PC-3 (cell line): ENCODE results near the gene RBPJ. TPM values are rescaled to one million over a fixed set of nuclear protein-coding genes. Genes with fewer than 3 reads are reported as not detected.

Experiments
- ATAC-seq: fragments of 200-7000 bp; cut with Tn5 transposase; 2 replicates; pipeline ENCODE4 v1.9.1; 2020; ENCODE audit warnings: mild to moderate bottlenecking, moderate library complexity
- BruUV-seq: library from RNA; stranded (reverse); fragments of 400-500 nt; replicated peaks from 2 replicates; lab custom pipeline; 2021; lab: Mats Ljungman, UMichigan
- CTCF ChIA-PET: fragments of 300-600 bp; sonication (Branson Sonifier 250); formaldehyde crosslinking; loops from one replicate; lab custom pipeline; 2022; ENCODE audit warnings: antibody characterized with exemption; lab: Charles Lee
- POLR2A ChIA-PET: fragments of 300-600 bp; sonication (Branson Sonifier 250); formaldehyde crosslinking; loops from one replicate; lab custom pipeline; 2022; ENCODE audit warnings: antibody characterized with exemption; ENCODE audit not compliant: unreplicated experiment; lab: Charles Lee
- DNase-seq: peaks from one replicate; pipeline ENCODE4 v3.0.0-alpha.2; 2015
- H2AFZ ChIP-seq: fragments of 300-600 bp; sonication (generic); 2 replicates; pipeline ENCODE4 v1.6.0; 2016; ENCODE audit warnings: antibody characterized with exemption, low read length
- H3F3A ChIP-seq: fragments of 300-600 bp; sonication (generic); one replicate; pipeline ENCODE4 v1.6.0; 2017; ENCODE audit warnings: antibody characterized with exemption, low read length, control low read depth, mild to moderate bottlenecking; ENCODE audit not compliant: unreplicated experiment
- H3K27ac ChIP-seq: fragments of 300-600 bp; sonication (generic); 2 replicates; pipeline ENCODE4 v1.5.1; 2016; ENCODE audit warnings: mild to moderate bottlenecking, low read length
- H3K27me3 ChIP-seq: fragments of 300-600 bp; sonication (generic); 2 replicates; pipeline ENCODE4 v1.6.1; 2016; ENCODE audit warnings: low read length, mixed read lengths
- H3K36me3 ChIP-seq: fragments of 300-600 bp; sonication (generic); 2 replicates; pipeline ENCODE4 v1.6.1; 2016; ENCODE audit warnings: low read depth, mixed run types, low read length, mixed read lengths
- H3K4me1 ChIP-seq: fragments of 300-600 bp; sonication (generic); 2 replicates; pipeline ENCODE4 v1.5.1; 2016; ENCODE audit warnings: low read length; ENCODE audit not compliant: insufficient read depth
- H3K4me2 ChIP-seq: fragments of 300-600 bp; sonication (generic); 2 replicates; pipeline ENCODE4 v1.6.0; 2016; ENCODE audit warnings: low read length
- H3K4me3 ChIP-seq: fragments of 300-600 bp; sonication (generic); 2 replicates; pipeline ENCODE4 v1.5.1; 2016; ENCODE audit warnings: mild to moderate bottlenecking, low read length, mixed read lengths
- H3K79me2 ChIP-seq: fragments of 300-600 bp; sonication (generic); 2 replicates; pipeline ENCODE4 v1.6.1; 2017; ENCODE audit warnings: low read length, mixed read lengths
- H3K9ac ChIP-seq: fragments of 300-600 bp; sonication (generic); 2 replicates; pipeline ENCODE4 v1.6.0; 2016; ENCODE audit warnings: mild to moderate bottlenecking, low read length
- H3K9me2 ChIP-seq: fragments of 300-600 bp; sonication (generic); replicated peaks from 2 replicates; pipeline ENCODE4 v1.6.1; 2016; ENCODE audit warnings: mixed run types, low read length, mixed read lengths
- H3K9me3 ChIP-seq: fragments of 300-600 bp; sonication (generic); 2 replicates; pipeline ENCODE4 v1.6.1; 2016; ENCODE audit warnings: low read length, mixed read lengths
- H4K20me1 ChIP-seq: fragments of 300-600 bp; sonication (generic); 2 replicates; pipeline ENCODE4 v1.6.1; 2016; ENCODE audit warnings: low read length, mixed read lengths
- EZH2 ChIP-seq: fragments of 300-600 bp; sonication (generic); IDR thresholded peaks from one replicate; pipeline ENCODE4 v1.6.1; 2017; ENCODE audit warnings: antibody characterized with exemption, mild to moderate bottlenecking, low read length; ENCODE audit not compliant: unreplicated experiment
- EZH2phosphoT487 ChIP-seq: fragments of 300-600 bp; sonication (generic); IDR thresholded peaks from 2 replicates; pipeline ENCODE4 v1.6.1; 2018; ENCODE audit warnings: mild to moderate bottlenecking, antibody characterized with exemption, low read length, borderline replicate concordance
- intact Hi-C: fragments of 100-400 bp; cut with micrococcal nuclease; formaldehyde crosslinking; loops from 2 replicates; pipeline ENCODE4 v1.9.0; 2023
- total RNA-seq: library from RNA; depleted of rRNA; stranded (reverse); fragments of >200 nt; gene quantifications from 2 replicates; pipeline ENCODE4 v1.2.3, GENCODE V29; 2014
- TF ChIP-seq, protein P1 (sequence below): fragments of 300-600 bp; sonication (generic); conservative IDR thresholded peaks from 2 replicates; pipeline ENCODE4 v1.5.1; 2017; ENCODE audit warnings: antibody characterized with exemption, low read depth, mild to moderate bottlenecking, low read length

Gene RBPJ
- total RNA-seq, 1 experiment from 2014 or later: 39.1 TPM

- Histone ChIP-seq H3F3A (no peaks in the 10 kb centered on the region), H3K9me2 (no peaks in the 10 kb centered on the region), H3K9ac (no peak overlapping the region), H3K4me2 (no peak overlapping the region), H3K4me1 (no peaks in the 10 kb centered on the region), H4K20me1 (no peaks in the 10 kb centered on the region), H3K4me3 (no peak overlapping the region), H3K9me3 (no peaks in the 10 kb centered on the region; the same call in 1 of the 2 replicates), H3K79me2 (0 out of 2 replicates have a peak, but pooled peaks cover 4% of the 10 kb centered on the region), H3K27me3 (no peaks in the 10 kb centered on the region), H3K27ac (no peak overlapping the region), H2AFZ (no peak overlapping the region), H3K36me3 (peaks cover 27% of the 10 kb centered on the region)
- ChIA-PET CTCF (no interaction called here), POLR2A (no interaction called here)
- ATAC-seq: no peak
- BruUV-seq: no TSS peak
- TF ChIP-seq EZH2phosphoT487: no peak
- TF ChIP-seq, protein P1, sequence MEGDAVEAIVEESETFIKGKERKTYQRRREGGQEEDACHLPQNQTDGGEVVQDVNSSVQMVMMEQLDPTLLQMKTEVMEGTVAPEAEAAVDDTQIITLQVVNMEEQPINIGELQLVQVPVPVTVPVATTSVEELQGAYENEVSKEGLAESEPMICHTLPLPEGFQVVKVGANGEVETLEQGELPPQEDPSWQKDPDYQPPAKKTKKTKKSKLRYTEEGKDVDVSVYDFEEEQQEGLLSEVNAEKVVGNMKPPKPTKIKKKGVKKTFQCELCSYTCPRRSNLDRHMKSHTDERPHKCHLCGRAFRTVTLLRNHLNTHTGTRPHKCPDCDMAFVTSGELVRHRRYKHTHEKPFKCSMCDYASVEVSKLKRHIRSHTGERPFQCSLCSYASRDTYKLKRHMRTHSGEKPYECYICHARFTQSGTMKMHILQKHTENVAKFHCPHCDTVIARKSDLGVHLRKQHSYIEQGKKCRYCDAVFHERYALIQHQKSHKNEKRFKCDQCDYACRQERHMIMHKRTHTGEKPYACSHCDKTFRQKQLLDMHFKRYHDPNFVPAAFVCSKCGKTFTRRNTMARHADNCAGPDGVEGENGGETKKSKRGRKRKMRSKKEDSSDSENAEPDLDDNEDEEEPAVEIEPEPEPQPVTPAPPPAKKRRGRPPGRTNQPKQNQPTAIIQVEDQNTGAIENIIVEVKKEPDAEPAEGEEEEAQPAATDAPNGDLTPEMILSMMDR: no peak
- no peak for TF ChIP-seq EZH2
- no peak for DNase-seq
- intact Hi-C loops: no loop called here
Observed at GRCh38 chr4:26402458-26402857, 81.6 kb downstream of the RBPJ start.

DNA sequence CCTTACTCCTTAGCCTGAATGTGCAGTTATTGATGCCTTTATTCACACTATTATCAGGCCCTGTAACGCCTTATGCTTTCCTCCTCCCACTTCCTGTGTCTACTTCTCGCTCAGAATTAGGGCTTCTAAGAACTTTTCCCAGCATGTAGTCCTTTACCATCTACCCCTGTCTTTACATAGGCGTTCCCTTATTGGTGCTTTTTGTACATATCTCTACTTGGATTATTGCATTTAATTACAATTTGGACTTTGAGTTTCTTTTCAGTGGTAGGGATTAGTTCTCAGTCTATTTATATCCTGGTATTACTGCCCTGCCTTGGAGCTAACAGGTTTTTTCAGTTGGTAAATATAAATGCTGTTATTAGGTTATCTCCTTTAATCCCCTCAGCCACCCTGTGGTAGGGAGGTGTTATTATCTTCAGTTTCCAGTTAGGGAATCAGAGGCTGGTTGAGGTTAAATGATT lies 84.0 kb downstream of the RBPJ start:
- H3K9me2 ChIP-seq: no peaks in the 10 kb centered on the region
- intact Hi-C loops: no loop called here
- no peaks in the 10 kb centered on the region for H4K20me1 ChIP-seq
- ChIA-PET CTCF (no interaction called here), POLR2A (interaction anchor here (0.6 kb wide), 1 partner anchor 259 kb away, joined by 3 read pairs; no protein-coding TSS in a partner anchor)
- TF ChIP-seq, protein P1: 0 out of 2 replicates have a peak, but pooled peaks have one; percentile 14
- TF ChIP-seq EZH2phosphoT487 (no peak), EZH2 (no peak)
- no peaks in the 10 kb centered on the region for H3F3A ChIP-seq
- no peak overlapping the region for H2AFZ ChIP-seq
- DNase-seq (no peak), ATAC-seq (no peak)
- no peak overlapping the region for H3K9ac ChIP-seq
- no TSS peak for BruUV-seq
- no peak overlapping the region for H3K27ac ChIP-seq
- H3K9me3 ChIP-seq: no peaks in the 10 kb centered on the region; the same call in 1 of the 2 replicates
- no peaks in the 10 kb centered on the region for H3K27me3 ChIP-seq
- peaks cover 27% of the 10 kb centered on the region for H3K36me3 ChIP-seq
- no peak overlapping the region for H3K4me2 ChIP-seq
- no peaks in the 10 kb centered on the region for H3K4me1 ChIP-seq
- H3K79me2 ChIP-seq: 0 out of 2 replicates have a peak, but pooled peaks cover 4% of the 10 kb centered on the region
- no peak overlapping the region for H3K4me3 ChIP-seq

DNA sequence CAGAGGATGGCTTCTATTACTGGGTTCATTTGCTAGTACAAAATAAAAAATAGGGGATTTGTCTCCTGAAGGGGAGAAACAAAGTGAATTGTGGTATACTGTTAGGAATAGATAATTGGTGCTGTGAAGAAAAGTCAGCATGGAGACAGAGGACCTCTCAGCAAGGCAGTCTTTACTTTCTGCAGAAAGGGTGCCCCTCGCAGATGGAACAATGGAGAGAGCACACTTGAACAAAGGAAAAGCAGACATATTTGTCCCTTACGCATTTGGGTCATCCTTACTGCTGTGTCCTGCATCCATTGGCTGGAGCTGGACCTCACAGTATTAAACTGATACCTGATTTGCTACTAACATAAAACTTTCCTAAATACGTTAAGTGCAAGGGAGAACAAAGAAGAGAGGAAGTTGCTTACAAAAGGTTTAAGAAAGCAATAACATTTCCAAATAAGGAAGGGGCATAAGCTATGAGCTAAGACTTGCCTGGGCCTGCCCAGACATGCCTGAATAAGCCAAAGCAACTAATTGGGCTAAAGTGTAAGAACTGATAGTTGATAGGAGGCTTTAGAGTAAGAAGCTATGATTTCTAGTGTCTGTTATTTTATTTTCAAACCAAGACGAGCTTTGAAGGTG lies 85.6 kb downstream of the RBPJ start:
- POLR2A ChIA-PET: no interaction called here
- Histone ChIP-seq H3K4me2 (no peak overlapping the region), H3K36me3 (peaks cover 27% of the 10 kb centered on the region), H3K27ac (no peak overlapping the region), H4K20me1 (no peaks in the 10 kb centered on the region), H3K4me3 (no peak overlapping the region), H3K79me2 (0 out of 2 replicates have a peak, but pooled peaks cover 4% of the 10 kb centered on the region), H3F3A (no peaks in the 10 kb centered on the region), H3K9me3 (no peaks in the 10 kb centered on the region; the same call in 1 of the 2 replicates), H3K4me1 (no peaks in the 10 kb centered on the region), H2AFZ (no peak overlapping the region), H3K9ac (no peak overlapping the region), H3K9me2 (no peaks in the 10 kb centered on the region), H3K27me3 (no peaks in the 10 kb centered on the region)
- intact Hi-C loops: no loop called here
- TF ChIP-seq EZH2 (no peak), EZH2phosphoT487 (no peak)
- TF ChIP-seq, protein P1: no peak
- DNase-seq (no peak), ATAC-seq (no peak)
- CTCF ChIA-PET: no interaction called here
- BruUV-seq: no TSS peak
